ENCODE data around the gene ZNF710. TPM values are rescaled to one million over a fixed set of nuclear protein-coding genes. Genes with fewer than 3 reads are reported as not detected.

ZNF710 gene
- total RNA-seq, 1 donor = 13.0 TPM

- DNase-seq (ENCODE audit: low read depth) = no peak
- TF ChIP-seq, protein P1, sequence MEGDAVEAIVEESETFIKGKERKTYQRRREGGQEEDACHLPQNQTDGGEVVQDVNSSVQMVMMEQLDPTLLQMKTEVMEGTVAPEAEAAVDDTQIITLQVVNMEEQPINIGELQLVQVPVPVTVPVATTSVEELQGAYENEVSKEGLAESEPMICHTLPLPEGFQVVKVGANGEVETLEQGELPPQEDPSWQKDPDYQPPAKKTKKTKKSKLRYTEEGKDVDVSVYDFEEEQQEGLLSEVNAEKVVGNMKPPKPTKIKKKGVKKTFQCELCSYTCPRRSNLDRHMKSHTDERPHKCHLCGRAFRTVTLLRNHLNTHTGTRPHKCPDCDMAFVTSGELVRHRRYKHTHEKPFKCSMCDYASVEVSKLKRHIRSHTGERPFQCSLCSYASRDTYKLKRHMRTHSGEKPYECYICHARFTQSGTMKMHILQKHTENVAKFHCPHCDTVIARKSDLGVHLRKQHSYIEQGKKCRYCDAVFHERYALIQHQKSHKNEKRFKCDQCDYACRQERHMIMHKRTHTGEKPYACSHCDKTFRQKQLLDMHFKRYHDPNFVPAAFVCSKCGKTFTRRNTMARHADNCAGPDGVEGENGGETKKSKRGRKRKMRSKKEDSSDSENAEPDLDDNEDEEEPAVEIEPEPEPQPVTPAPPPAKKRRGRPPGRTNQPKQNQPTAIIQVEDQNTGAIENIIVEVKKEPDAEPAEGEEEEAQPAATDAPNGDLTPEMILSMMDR (IDR thresholded peaks at IDR 0.05; ENCODE audit: insufficient read depth, low read depth, low read length) = no peak
- no peak overlapping the region for H3K4me3 ChIP-seq (ENCODE audit: low read depth, low read length)
These were observed 73.8 kb downstream of the ZNF710 start for GRCh38 chr15:90074916-90075315.

DNA sequence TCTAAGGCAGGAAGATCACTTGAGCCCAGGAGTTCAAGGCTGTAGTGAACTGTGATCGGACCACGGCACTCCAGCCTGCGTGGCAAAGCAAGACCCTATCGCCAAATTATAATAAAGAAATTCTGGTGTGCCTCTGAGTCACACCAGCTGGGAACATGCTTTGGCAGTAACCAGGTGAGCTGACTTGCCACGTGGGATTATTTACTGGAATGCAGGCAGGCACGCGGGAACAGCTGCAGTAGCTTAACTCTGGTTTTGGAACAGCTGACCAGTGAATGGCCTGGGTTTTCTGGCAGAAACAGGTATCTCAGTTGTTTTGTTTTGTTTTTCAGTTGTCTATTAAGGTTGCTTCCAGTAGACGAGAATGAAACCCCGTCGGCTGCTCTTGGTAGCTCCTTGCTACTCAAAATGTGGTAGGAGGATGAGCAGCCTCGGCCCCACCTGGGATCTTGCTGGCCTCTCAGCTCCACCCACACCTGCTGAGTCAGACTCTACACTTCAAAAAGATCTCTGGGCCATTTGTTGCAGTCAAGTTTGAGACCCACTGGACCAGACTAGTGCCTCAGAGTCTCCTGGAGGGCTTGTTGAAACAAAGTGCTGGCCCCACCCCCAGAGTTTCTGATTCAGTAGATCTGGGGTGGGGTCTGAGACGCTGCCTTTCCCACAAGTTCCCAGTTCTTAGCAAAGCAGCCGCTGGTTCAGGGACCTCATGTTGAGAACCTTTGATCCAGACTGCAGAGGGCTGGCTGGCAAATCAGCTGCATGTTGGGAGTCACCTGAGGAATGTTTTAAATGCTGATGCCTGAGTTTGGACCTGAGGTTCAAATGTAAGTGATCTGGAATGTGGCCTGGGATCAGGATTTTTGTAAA lies 74.5 kb downstream of the ZNF710 start:
- TF ChIP-seq, protein P1 (IDR thresholded peaks at IDR 0.05; ENCODE audit: insufficient read depth, low read depth, low read length) = no peak
- no peak overlapping the region for H3K4me3 ChIP-seq (ENCODE audit: low read depth, low read length)
- DNase-seq (ENCODE audit: low read depth) = no peak

DNA sequence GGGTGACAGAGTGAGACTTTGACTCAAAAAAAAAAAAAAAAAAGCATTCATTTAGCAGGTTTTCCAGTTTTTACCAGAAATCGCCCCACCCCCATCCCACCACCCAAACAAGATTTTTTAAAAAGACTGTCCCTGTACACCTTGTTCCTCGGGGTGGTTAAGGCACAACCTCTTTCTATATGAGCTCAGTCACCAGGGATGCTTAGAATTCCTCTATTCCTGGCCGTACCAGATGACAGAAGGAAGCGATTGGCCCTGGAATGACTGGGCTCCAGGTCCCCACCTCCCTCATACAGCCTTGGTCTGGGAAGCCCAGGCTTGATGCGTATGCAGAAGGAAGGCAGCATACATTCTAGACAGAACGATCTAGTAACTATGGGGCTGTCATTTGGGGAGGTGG lies 75.6 kb downstream of the ZNF710 start:
- no peak overlapping the region for H3K4me3 ChIP-seq (ENCODE audit: low read depth, low read length)
- DNase-seq (ENCODE audit: low read depth) = no peak
- TF ChIP-seq, protein P1 (IDR thresholded peaks at IDR 0.05; ENCODE audit: insufficient read depth, low read depth, low read length) = no peak

GRCh38 chr15:90078965-90079364 lies 77.8 kb downstream of the ZNF710 start:
- no peak for DNase-seq (ENCODE audit: low read depth)
- TF ChIP-seq, protein P1 (IDR thresholded peaks at IDR 0.05; ENCODE audit: insufficient read depth, low read depth, low read length) = no peak
- no peak overlapping the region for H3K4me3 ChIP-seq (ENCODE audit: low read depth, low read length)

GRCh38 chr15:90079619-90080457 lies 78.7 kb downstream of the ZNF710 start:
- no peak for DNase-seq (ENCODE audit: low read depth)
- TF ChIP-seq, protein P1 (IDR thresholded peaks at IDR 0.05; ENCODE audit: insufficient read depth, low read depth, low read length) = no peak
- no peak overlapping the region for H3K4me3 ChIP-seq (ENCODE audit: low read depth, low read length)

DNA sequence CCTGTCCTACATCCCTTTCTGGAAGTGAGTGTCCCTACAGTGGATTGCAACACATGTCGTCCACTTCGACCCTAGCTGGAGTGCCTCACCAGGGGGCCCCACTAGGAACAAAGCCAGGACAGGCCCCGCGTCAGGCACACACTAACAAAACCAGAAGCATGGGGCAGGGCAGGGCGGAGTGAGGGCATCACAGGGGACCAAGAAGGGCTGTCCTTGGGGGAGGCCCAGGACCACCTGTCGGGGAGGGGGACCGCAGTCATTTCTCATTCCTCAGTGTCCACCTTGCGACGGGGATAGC lies 79.3 kb downstream of the ZNF710 start:
- H3K4me3 ChIP-seq (ENCODE audit: low read depth, low read length) = no peak overlapping the region
- DNase-seq (ENCODE audit: low read depth) = no peak
- TF ChIP-seq, protein P1 (IDR thresholded peaks at IDR 0.05; ENCODE audit: insufficient read depth, low read depth, low read length) = no peak
